Stimulated activated memory B cell treated with anti-CD40 and anti-IgM and Interleukin-4, amounts not matched to agents 10 μg/mL and 1 μg/mL and 100 μg/mL, for 72 hours (primary cell): ENCODE measurements around the gene TMC7.

Experiments
- ATAC-seq: fragments of 150-1000 bp; cut with Tn5 transposase; 2 replicates; pipeline ENCODE4 v1.10.0; 2021
- H3K27ac Mint-ChIP-seq: one replicate; pipeline ENCODE4 v1.8.0; 2022; ENCODE audit warnings: mild to moderate bottlenecking, mixed read lengths
- H3K27me3 Mint-ChIP-seq: one replicate; pipeline ENCODE4 v1.8.0; 2022; ENCODE audit warnings: mixed read lengths
- H3K36me3 Mint-ChIP-seq: one replicate; pipeline ENCODE4 v1.8.0; 2022; ENCODE audit warnings: mixed read lengths
- H3K4me1 Mint-ChIP-seq: one replicate; pipeline ENCODE4 v1.8.0; 2022; ENCODE audit warnings: mixed read lengths
- H3K4me3 Mint-ChIP-seq: one replicate; pipeline ENCODE4 v1.8.0; 2022; ENCODE audit warnings: mild to moderate bottlenecking, moderate library complexity, mixed read lengths
- H3K9me3 Mint-ChIP-seq: one replicate; pipeline ENCODE4 v1.8.0; 2022; ENCODE audit warnings: mixed read lengths

The TMC7 gene

DNA sequence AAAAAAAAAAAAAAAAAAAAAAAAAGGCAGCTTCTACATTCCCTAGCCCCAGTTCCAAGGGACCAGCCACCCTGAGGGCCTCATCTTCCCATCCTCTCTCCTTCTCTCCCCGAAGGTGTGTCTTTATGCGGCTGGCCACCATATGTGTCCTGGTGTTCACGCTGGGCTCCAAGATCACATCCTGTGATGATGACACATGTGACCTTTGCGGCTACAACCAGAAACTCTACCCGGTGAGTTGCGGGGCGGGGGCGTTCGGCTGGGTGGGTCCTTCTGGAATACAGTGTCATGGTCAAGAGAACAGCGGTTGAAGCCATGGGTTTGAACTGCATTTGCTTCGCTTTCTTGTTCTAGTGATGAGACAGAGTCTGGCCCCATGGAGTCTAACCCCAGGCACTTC is 61.0 kb downstream of the TMC7 start:
- H3K9me3 Mint-ChIP-seq, result no peaks in the 10 kb centered on the region
- no peaks in the 10 kb centered on the region for H3K36me3 Mint-ChIP-seq
- H3K27me3 Mint-ChIP-seq, result peaks cover 8% of the 10 kb centered on the region
- H3K4me1 Mint-ChIP-seq, result no peaks in the 10 kb centered on the region
- H3K27ac Mint-ChIP-seq, result no peak overlapping the region
- no peak for ATAC-seq
- H3K4me3 Mint-ChIP-seq, result no peak overlapping the region

- H3K27me3 Mint-ChIP-seq, result peaks cover 8% of the 10 kb centered on the region
- peaks cover 3% of the 10 kb centered on the region for H3K9me3 Mint-ChIP-seq
- H3K36me3 Mint-ChIP-seq, result no peaks in the 10 kb centered on the region
- H3K4me1 Mint-ChIP-seq, result no peaks in the 10 kb centered on the region
- H3K27ac Mint-ChIP-seq, result no peak overlapping the region
- ATAC-seq, result no peak
- no peak overlapping the region for H3K4me3 Mint-ChIP-seq
Observed at GRCh38 chr16:19046062-19046461, 62.3 kb downstream of the TMC7 start.

GRCh38 chr16:19062706-19063105 is 79.0 kb downstream of the TMC7 start:
- ATAC-seq, result no peak
- H3K4me1 Mint-ChIP-seq, result peaks cover 6% of the 10 kb centered on the region
- H3K27ac Mint-ChIP-seq, result no peak overlapping the region
- no peaks in the 10 kb centered on the region for H3K9me3 Mint-ChIP-seq
- H3K36me3 Mint-ChIP-seq, result no peaks in the 10 kb centered on the region
- no peak overlapping the region for H3K4me3 Mint-ChIP-seq
- peaks cover 19% of the 10 kb centered on the region for H3K27me3 Mint-ChIP-seq

DNA sequence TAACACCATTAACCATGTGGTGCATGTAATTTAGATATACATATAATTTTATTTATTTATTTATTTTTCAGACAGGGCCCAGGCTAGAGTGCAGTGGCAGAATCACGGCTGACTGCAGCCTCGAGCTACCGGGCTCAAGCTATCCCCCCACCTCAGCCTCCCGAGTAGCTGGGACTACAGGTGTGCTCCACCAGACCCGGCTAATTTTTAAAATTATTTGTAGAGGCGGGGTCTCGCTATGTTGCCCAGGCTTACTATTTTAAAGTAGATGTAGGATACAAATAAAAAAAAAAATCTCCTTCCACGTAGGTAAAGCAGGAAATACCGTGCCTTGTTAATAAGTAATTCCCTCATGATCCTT is 83.2 kb downstream of the TMC7 start:
- peaks cover 17% of the 10 kb centered on the region for H3K4me1 Mint-ChIP-seq
- H3K9me3 Mint-ChIP-seq, result no peaks in the 10 kb centered on the region
- peak overlapping the region; percentile 85 for H3K4me3 Mint-ChIP-seq
- H3K36me3 Mint-ChIP-seq, result peaks cover 8% of the 10 kb centered on the region
- ATAC-seq, result no peak
- peak overlapping the region; percentile 97 for H3K27ac Mint-ChIP-seq
- H3K27me3 Mint-ChIP-seq, result no peaks in the 10 kb centered on the region

- H3K27me3 Mint-ChIP-seq, result no peaks in the 10 kb centered on the region
- peaks cover 14% of the 10 kb centered on the region for H3K36me3 Mint-ChIP-seq
- H3K27ac Mint-ChIP-seq, result peak within 1 kb of the TSS; percentile 97
- H3K4me3 Mint-ChIP-seq, result peak within 1 kb of the TSS; percentile 85
- peaks cover 21% of the 10 kb centered on the region for H3K4me1 Mint-ChIP-seq
- ATAC-seq, result peak; percentile 98
- H3K9me3 Mint-ChIP-seq, result no peaks in the 10 kb centered on the region
Observed at GRCh38 chr16:19067349-19068236, 83.9 kb downstream of the TMC7 start, which contains the start of gene COQ7. Gene COQ7 (plus strand): TSS chr16:19067614. CDS start chr16:19067665, 51 bp downstream.

DNA sequence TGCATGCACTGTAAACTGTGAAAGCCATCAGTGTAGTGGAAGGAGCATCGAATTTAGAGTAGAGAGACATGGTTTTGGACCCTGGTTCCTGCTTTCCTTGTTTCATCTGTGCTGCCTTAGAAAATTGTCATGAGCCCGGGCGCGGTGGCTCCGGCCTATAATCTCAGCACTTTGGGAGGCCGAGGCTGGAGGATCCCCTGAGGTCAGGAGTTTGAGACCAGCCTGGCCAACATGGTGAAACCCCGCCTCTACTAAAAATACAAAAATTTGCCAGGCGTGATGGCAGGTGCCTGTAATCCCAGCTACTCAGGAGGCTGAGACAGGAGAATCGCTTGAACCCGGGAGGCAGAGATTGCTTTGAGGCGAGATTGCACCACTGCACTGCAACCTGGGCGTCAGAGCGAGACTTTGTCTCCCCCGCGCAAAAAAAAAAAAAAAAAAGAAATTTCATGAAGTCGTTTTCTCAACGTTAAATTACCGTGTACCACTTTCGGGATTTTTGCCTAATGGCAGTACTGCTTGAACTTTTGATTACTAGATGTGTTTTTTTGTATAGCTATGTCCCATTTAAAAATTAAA is 84.6 kb downstream of the TMC7 start:
- H3K4me3 Mint-ChIP-seq, result peak overlapping the region; percentile 85
- H3K4me1 Mint-ChIP-seq, result peaks cover 21% of the 10 kb centered on the region
- no peak for ATAC-seq
- peak overlapping the region; percentile 97 for H3K27ac Mint-ChIP-seq
- no peaks in the 10 kb centered on the region for H3K9me3 Mint-ChIP-seq
- no peaks in the 10 kb centered on the region for H3K27me3 Mint-ChIP-seq
- peaks cover 17% of the 10 kb centered on the region for H3K36me3 Mint-ChIP-seq

- peaks cover 32% of the 10 kb centered on the region for H3K36me3 Mint-ChIP-seq
- no peaks in the 10 kb centered on the region for H3K27me3 Mint-ChIP-seq
- H3K4me3 Mint-ChIP-seq, result no peak overlapping the region
- peaks cover 19% of the 10 kb centered on the region for H3K4me1 Mint-ChIP-seq
- no peak for ATAC-seq
- no peaks in the 10 kb centered on the region for H3K9me3 Mint-ChIP-seq
- no peak overlapping the region for H3K27ac Mint-ChIP-seq
Observed at GRCh38 chr16:19071811-19072777, 88.4 kb downstream of the TMC7 start.

GRCh38 chr16:19073344-19073743 is 89.6 kb downstream of the TMC7 start:
- peaks cover 32% of the 10 kb centered on the region for H3K36me3 Mint-ChIP-seq
- no peaks in the 10 kb centered on the region for H3K9me3 Mint-ChIP-seq
- ATAC-seq, result no peak
- peaks cover 9% of the 10 kb centered on the region for H3K4me1 Mint-ChIP-seq
- no peak overlapping the region for H3K27ac Mint-ChIP-seq
- no peaks in the 10 kb centered on the region for H3K27me3 Mint-ChIP-seq
- no peak overlapping the region for H3K4me3 Mint-ChIP-seq

DNA sequence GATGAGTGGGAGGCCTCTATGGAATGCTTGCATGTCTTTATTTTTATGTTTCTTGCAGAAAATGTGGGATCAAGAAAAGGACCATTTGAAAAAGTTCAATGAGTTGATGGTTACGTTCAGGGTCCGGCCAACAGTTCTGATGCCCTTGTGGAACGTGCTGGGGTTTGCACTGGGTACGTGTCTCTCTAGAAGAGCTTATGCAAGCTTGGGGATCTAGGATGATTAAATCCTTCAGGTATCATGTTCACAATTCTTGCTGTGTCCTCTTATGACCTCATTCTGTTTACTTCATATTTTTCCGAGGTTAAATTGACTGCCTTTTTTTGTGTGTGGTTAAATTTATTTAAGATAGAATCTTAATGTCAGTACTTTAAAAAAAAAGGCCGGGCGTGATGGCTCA is 90.1 kb downstream of the TMC7 start:
- Mint-ChIP-seq H3K27ac (no peak overlapping the region), H3K36me3 (peaks cover 37% of the 10 kb centered on the region), H3K27me3 (no peaks in the 10 kb centered on the region), H3K9me3 (no peaks in the 10 kb centered on the region), H3K4me3 (no peak overlapping the region), H3K4me1 (peaks cover 7% of the 10 kb centered on the region)
- ATAC-seq, result no peak

- Mint-ChIP-seq H3K9me3 (no peaks in the 10 kb centered on the region), H3K4me3 (no peak overlapping the region), H3K4me1 (peaks cover 7% of the 10 kb centered on the region), H3K27ac (no peak overlapping the region), H3K27me3 (no peaks in the 10 kb centered on the region), H3K36me3 (peaks cover 38% of the 10 kb centered on the region)
- no peak for ATAC-seq
Observed at GRCh38 chr16:19075511-19075910, 91.8 kb downstream of the TMC7 start.

GRCh38 chr16:19077879-19078278 is 94.1 kb downstream of the TMC7 start:
- no peak overlapping the region for H3K4me3 Mint-ChIP-seq
- no peaks in the 10 kb centered on the region for H3K27me3 Mint-ChIP-seq
- H3K36me3 Mint-ChIP-seq, result peaks cover 36% of the 10 kb centered on the region
- no peaks in the 10 kb centered on the region for H3K4me1 Mint-ChIP-seq
- ATAC-seq, result no peak
- no peaks in the 10 kb centered on the region for H3K9me3 Mint-ChIP-seq
- no peak overlapping the region for H3K27ac Mint-ChIP-seq

- H3K4me3 Mint-ChIP-seq, result no peak overlapping the region
- H3K36me3 Mint-ChIP-seq, result peaks cover 17% of the 10 kb centered on the region
- peaks cover 13% of the 10 kb centered on the region for H3K27me3 Mint-ChIP-seq
- no peak for ATAC-seq
- no peak overlapping the region for H3K27ac Mint-ChIP-seq
- H3K9me3 Mint-ChIP-seq, result no peaks in the 10 kb centered on the region
- peaks cover 12% of the 10 kb centered on the region for H3K4me1 Mint-ChIP-seq
Observed at GRCh38 chr16:19083670-19084069, 99.9 kb downstream of the TMC7 start.

DNA sequence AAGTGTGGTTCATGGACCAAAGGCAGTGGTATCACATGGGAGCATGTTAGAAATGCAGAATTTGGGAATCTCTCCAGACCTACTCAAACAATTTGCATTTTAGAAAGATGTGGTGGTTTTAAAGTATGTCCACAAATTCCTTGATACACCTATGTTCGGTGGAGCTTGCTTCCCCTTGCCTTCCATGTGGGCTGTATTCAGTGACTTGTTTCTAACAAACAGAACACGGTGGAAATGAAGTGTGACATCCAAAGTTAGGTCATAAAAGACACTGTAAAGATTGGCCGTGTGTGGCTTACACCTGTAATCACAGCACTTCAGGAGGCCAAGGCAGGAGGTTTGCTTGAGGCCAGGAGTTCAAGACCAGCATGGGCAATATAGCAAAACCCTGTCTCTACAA is 100.4 kb downstream of the TMC7 start:
- H3K4me3 Mint-ChIP-seq, result no peak overlapping the region
- H3K36me3 Mint-ChIP-seq, result peaks cover 14% of the 10 kb centered on the region
- peaks cover 13% of the 10 kb centered on the region for H3K27me3 Mint-ChIP-seq
- no peak for ATAC-seq
- peaks cover 12% of the 10 kb centered on the region for H3K4me1 Mint-ChIP-seq
- H3K27ac Mint-ChIP-seq, result no peak overlapping the region
- H3K9me3 Mint-ChIP-seq, result no peaks in the 10 kb centered on the region

GRCh38 chr16:19084879-19085278 is 101.1 kb downstream of the TMC7 start:
- H3K27me3 Mint-ChIP-seq, result peaks cover 13% of the 10 kb centered on the region
- no peak for ATAC-seq
- H3K36me3 Mint-ChIP-seq, result peaks cover 14% of the 10 kb centered on the region
- no peak overlapping the region for H3K27ac Mint-ChIP-seq
- H3K4me3 Mint-ChIP-seq, result no peak overlapping the region
- no peaks in the 10 kb centered on the region for H3K9me3 Mint-ChIP-seq
- peaks cover 12% of the 10 kb centered on the region for H3K4me1 Mint-ChIP-seq

GRCh38 chr16:19085679-19086200 is 102.0 kb downstream of the TMC7 start:
- Mint-ChIP-seq H3K36me3 (peaks cover 15% of the 10 kb centered on the region), H3K4me3 (no peak overlapping the region), H3K27ac (no peak overlapping the region), H3K27me3 (peaks cover 13% of the 10 kb centered on the region), H3K4me1 (peaks cover 12% of the 10 kb centered on the region), H3K9me3 (no peaks in the 10 kb centered on the region)
- no peak for ATAC-seq
